GM21723 (cell line): ENCODE data around the gene RXRA.
A peak's percentile ranks its signal among the peaks of the same experiment; 100 is the strongest.

ENCODE experiments used
- ATAC-seq: cut with Tn5 transposase; IDR thresholded peaks from one replicate; pipeline ENCODE4 v1.9.1; 2021; ENCODE audit warnings: mild to moderate bottlenecking, moderate library complexity; ENCODE audit not compliant: unreplicated experiment

Gene RXRA

GRCh38 chr9:134442085-134442474 is 115.8 kb downstream of the RXRA start:
- ATAC-seq, result no peak

- peak; percentile 11 for ATAC-seq
Measured at GRCh38 chr9:134442486-134443173, 116.4 kb downstream of the RXRA start.

GRCh38 chr9:134443174-134444037 is 117.2 kb downstream of the RXRA start:
- peak; percentile 78 for ATAC-seq

GRCh38 chr9:134444038-134444315 is 117.7 kb downstream of the RXRA start:
- no peak for ATAC-seq

- no peak for ATAC-seq
Measured at GRCh38 chr9:134445000-134445399, 118.7 kb downstream of the RXRA start.

- ATAC-seq, result peak; percentile 62
Measured at GRCh38 chr9:134449180-134449916, 123.1 kb downstream of the RXRA start.

GRCh38 chr9:134451700-134452458 is 125.6 kb downstream of the RXRA start:
- no peak for ATAC-seq

GRCh38 chr9:134452728-134453127 is 126.5 kb downstream of the RXRA start:
- ATAC-seq, result no peak

GRCh38 chr9:134453776-134454475 is 127.7 kb downstream of the RXRA start:
- ATAC-seq, result no peak

- no peak for ATAC-seq
Measured at GRCh38 chr9:134454476-134454857, 128.2 kb downstream of the RXRA start.

GRCh38 chr9:134455021-134455471 is 128.8 kb downstream of the RXRA start:
- ATAC-seq, result no peak

GRCh38 chr9:134455537-134455933 is 129.3 kb downstream of the RXRA start:
- ATAC-seq, result no peak

- ATAC-seq, result no peak
Measured at GRCh38 chr9:134455934-134456755, 129.9 kb downstream of the RXRA start.

GRCh38 chr9:134456756-134457305 is 130.6 kb downstream of the RXRA start:
- no peak for ATAC-seq

- ATAC-seq, result no peak
Measured at GRCh38 chr9:134457321-134458206, 131.3 kb downstream of the RXRA start.

- no peak for ATAC-seq
Measured at GRCh38 chr9:134458207-134459108, 132.2 kb downstream of the RXRA start.

GRCh38 chr9:134459164-134459563 is 132.9 kb downstream of the RXRA start:
- ATAC-seq, result no peak
